HCT116 (cell line): ENCODE measurements around the gene PGAM4. TPM values are rescaled to one million over a fixed set of nuclear protein-coding genes. Genes with fewer than 3 reads are reported as not detected.

Experiments used
- ATAC-seq: fragments of 200-7000 bp; cut with Tn5 transposase; 2 replicates; pipeline ENCODE4 v1.9.1; 2020; ENCODE audit warnings: mild to moderate bottlenecking, moderate library complexity
- BruUV-seq: library from RNA; stranded (reverse); fragments of 400-500 nt; replicated peaks from 2 replicates; lab custom pipeline; 2021; lab: Mats Ljungman, UMichigan
- CTCF ChIA-PET: fragments of 300-600 bp; sonication (Branson Sonifier 250); formaldehyde crosslinking; loops from one replicate; lab custom pipeline; 2021; ENCODE audit warnings: antibody characterized with exemption; lab: Charles Lee
- POLR2A ChIA-PET: fragments of 300-600, 350-600 bp; sonication (Branson Sonifier 250); formaldehyde crosslinking; loops from one replicate; lab custom pipeline; 2021; ENCODE audit warnings: antibody characterized with exemption; lab: Charles Lee
- RAD21 ChIA-PET, 2 experiments: fragments of 300-600 bp; sonication (Branson Sonifier 250); formaldehyde crosslinking; loops; one replicate each; lab custom pipeline; 2023; ENCODE audit warnings: low total read pairs in 2 of 2; ENCODE audit not compliant: uncharacterized antibody in 2 of 2, unreplicated experiment in 2 of 2, low non-redundant PET in 1 of 2; lab: Charles Lee
- DNase-seq: peaks from one replicate; pipeline ENCODE4 v3.0.0-alpha.2; 2010; ENCODE audit warnings: low read depth, low spot score
- H2AFZ ChIP-seq: fragments of 200-600 bp; shearing (Covaris generic), sonication (generic); 2 replicates; pipeline ENCODE4 v1.6.1; 2017; ENCODE audit warnings: low read depth, mixed run types, mixed read lengths, antibody characterized with exemption, low read length; ENCODE audit not compliant: poor library complexity, severe bottlenecking
- H3K27ac ChIP-seq: 2 replicates; pipeline ENCODE4 v1.5.1; 2012; ENCODE audit warnings: low read depth, low read length
- H3K27me3 ChIP-seq: fragments of 200-600 bp; sonication (generic); 2 replicates; pipeline ENCODE4 v1.6.1; 2016; ENCODE audit warnings: mixed run types, low read length, mixed read lengths; ENCODE audit not compliant: insufficient read depth
- H3K36me3 ChIP-seq, 2 experiments: fragments of 200-500 bp in 1 of 2; fragments of 200-600 bp in 1 of 2; sonication (Bioruptor generic) in 1 of 2; sonication (generic) in 1 of 2; 2 replicates each; pipeline versions ENCODE4 v1.5.1 to v1.6.1; 2014 to 2016; ENCODE audit warnings: low read length in 2 of 2, inconsistent platforms in 1 of 2, mixed read lengths in 1 of 2, mixed run types in 1 of 2; ENCODE audit not compliant: insufficient read depth in 2 of 2, control insufficient read depth in 1 of 2
- H3K4me1 ChIP-seq, 2 experiments: fragments of 200-600 bp in 1 of 2; sonication (generic) in 1 of 2; 2 replicates each; pipeline versions ENCODE4 v1.5.1 to v1.6.1; 2012 to 2017; ENCODE audit warnings: low read length in 2 of 2, inconsistent platforms in 1 of 2, mild to moderate bottlenecking in 1 of 2, mixed read lengths in 1 of 2, mixed run types in 1 of 2, moderate library complexity in 1 of 2; ENCODE audit not compliant: insufficient read depth in 2 of 2, control insufficient read depth in 1 of 2
- H3K4me2 ChIP-seq: fragments of 200-600 bp; sonication (generic); 2 replicates; pipeline ENCODE4 v1.6.1; 2017; ENCODE audit warnings: mixed run types, low read length, mixed read lengths
- H3K4me3 ChIP-seq, 2 experiments: fragments of 200-600 bp in 1 of 2; sonication (generic) in 1 of 2; replicated peaks in 1 of 2; 2 replicates each; pipeline ENCODE4 v1.5.1; 2011 to 2016; ENCODE audit warnings: low read length in 2 of 2, control low read depth in 1 of 2, low read depth in 1 of 2, mild to moderate bottlenecking in 1 of 2, mixed read lengths in 1 of 2, mixed run types in 1 of 2
- H3K79me2 ChIP-seq: fragments of 200-600 bp; sonication (generic); 2 replicates; pipeline ENCODE4 v1.6.1; 2017; ENCODE audit warnings: mild to moderate bottlenecking, mixed run types, low read length, moderate library complexity, mixed read lengths; ENCODE audit not compliant: insufficient read depth
- H3K9ac ChIP-seq: fragments of 200-600 bp; sonication (generic); 2 replicates; pipeline ENCODE4 v1.6.1; 2016; ENCODE audit warnings: low read length, mixed read lengths
- H3K9me2 ChIP-seq: fragments of 200-600 bp; sonication (generic), shearing (Covaris generic); 2 replicates; pipeline ENCODE4 v1.6.1; 2017; ENCODE audit warnings: mixed run types, mild to moderate bottlenecking, moderate library complexity; ENCODE audit not compliant: insufficient read depth
- H3K9me3 ChIP-seq, 2 experiments: fragments of 200-500 bp in 1 of 2; fragments of 200-600 bp in 1 of 2; sonication (Bioruptor generic) in 1 of 2; sonication (generic) in 1 of 2; 2 replicates each; pipeline ENCODE4 v1.6.1; 2014 to 2017; ENCODE audit warnings: low read length in 2 of 2, mixed read lengths in 2 of 2, inconsistent platforms in 1 of 2, low read depth in 1 of 2, mild to moderate bottlenecking in 1 of 2, mixed run types in 1 of 2, moderate library complexity in 1 of 2; ENCODE audit not compliant: control insufficient read depth in 1 of 2, insufficient read depth in 1 of 2
- H4K20me1 ChIP-seq: fragments of 200-600 bp; sonication (generic), shearing (Covaris generic); 2 replicates; pipeline ENCODE4 v1.6.1; 2017; ENCODE audit warnings: mixed run types, mild to moderate bottlenecking, moderate library complexity; ENCODE audit not compliant: insufficient read depth
- EZH2 ChIP-seq: fragments of 200-600 bp; sonication (generic); IDR thresholded peaks from 2 replicates; pipeline ENCODE4 v1.6.1; 2017; ENCODE audit warnings: antibody characterized with exemption, mixed run types
- POLR2AphosphoS5 ChIP-seq: IDR thresholded peaks from 2 replicates; pipeline ENCODE4 v1.6.1; 2011; ENCODE audit warnings: mild to moderate bottlenecking, low read depth, low read length, moderate library complexity
- SRF ChIP-seq: IDR thresholded peaks from 2 replicates; pipeline ENCODE4 v1.6.1; 2012; ENCODE audit warnings: low read depth
- ZFX ChIP-seq: fragments of 450-650 bp; IDR thresholded peaks from 2 replicates; pipeline ENCODE4 v1.6.1; 2017
- ZNF274 ChIP-seq: fragments of 200-500 bp; sonication (Bioruptor generic); IDR thresholded peaks from 2 replicates; pipeline ENCODE4 v1.6.1; 2014; ENCODE audit warnings: mild to moderate bottlenecking, low read depth, low read length, inconsistent platforms
- intact Hi-C: fragments of 100-400 bp; cut with micrococcal nuclease; formaldehyde crosslinking; loops from 2 replicates; pipeline ENCODE4 v1.10.0; 2022
- total RNA-seq: library from RNA; stranded (reverse); gene quantifications from one replicate; pipeline ENCODE4 v1.2.1, GENCODE V29; 2021; ENCODE audit not compliant: unreplicated experiment
- TF ChIP-seq, protein P1 (sequence below): IDR thresholded peaks from 2 replicates; pipeline ENCODE4 v1.6.1; 2012
- TF ChIP-seq, protein P2 (sequence below): IDR thresholded peaks from 2 replicates; pipeline ENCODE4 v1.6.1; 2012; ENCODE audit warnings: low read depth

The PGAM4 gene
- total RNA-seq, 1 experiment from 2014 or later: not detected

DNA sequence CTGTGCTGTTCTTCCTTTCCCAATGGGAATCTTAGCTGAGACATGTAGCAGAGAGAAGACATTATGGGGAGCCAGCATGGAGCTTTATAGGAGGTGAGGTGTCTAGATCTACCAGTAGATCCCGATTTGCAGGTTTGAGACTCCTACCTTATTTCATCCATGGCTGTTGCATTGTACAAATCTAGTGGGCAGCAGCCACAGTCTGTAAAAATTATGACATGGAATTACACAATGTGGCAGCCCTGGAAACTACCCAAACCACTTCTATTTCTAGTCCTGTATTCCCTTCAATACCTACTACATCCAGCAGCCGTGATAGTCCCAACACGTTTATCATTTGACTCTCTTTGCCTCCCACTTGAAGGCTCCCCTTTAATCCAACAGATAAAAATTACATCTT, 50.9 kb downstream of the PGAM4 start:
- no peaks in the 10 kb centered on the region for H3K4me1 ChIP-seq
- no peaks in the 10 kb centered on the region for H3K79me2 ChIP-seq
- H3K9ac ChIP-seq: no peak overlapping the region
- no peaks in the 10 kb centered on the region for H3K36me3 ChIP-seq
- no peak overlapping the region for H2AFZ ChIP-seq
- H3K9me2 ChIP-seq: no peaks in the 10 kb centered on the region
- no peaks in the 10 kb centered on the region for H3K27me3 ChIP-seq
- H3K27ac ChIP-seq: no peak overlapping the region
- H3K9me3 ChIP-seq: no peaks in the 10 kb centered on the region
- TF ChIP-seq EZH2 (no peak), ZFX (no peak), SRF (no peak), ZNF274 (no peak), POLR2AphosphoS5 (no peak)
- TF ChIP-seq, protein P1, sequence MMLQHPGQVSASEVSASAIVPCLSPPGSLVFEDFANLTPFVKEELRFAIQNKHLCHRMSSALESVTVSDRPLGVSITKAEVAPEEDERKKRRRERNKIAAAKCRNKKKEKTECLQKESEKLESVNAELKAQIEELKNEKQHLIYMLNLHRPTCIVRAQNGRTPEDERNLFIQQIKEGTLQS: no peak
- TF ChIP-seq, protein P2, sequence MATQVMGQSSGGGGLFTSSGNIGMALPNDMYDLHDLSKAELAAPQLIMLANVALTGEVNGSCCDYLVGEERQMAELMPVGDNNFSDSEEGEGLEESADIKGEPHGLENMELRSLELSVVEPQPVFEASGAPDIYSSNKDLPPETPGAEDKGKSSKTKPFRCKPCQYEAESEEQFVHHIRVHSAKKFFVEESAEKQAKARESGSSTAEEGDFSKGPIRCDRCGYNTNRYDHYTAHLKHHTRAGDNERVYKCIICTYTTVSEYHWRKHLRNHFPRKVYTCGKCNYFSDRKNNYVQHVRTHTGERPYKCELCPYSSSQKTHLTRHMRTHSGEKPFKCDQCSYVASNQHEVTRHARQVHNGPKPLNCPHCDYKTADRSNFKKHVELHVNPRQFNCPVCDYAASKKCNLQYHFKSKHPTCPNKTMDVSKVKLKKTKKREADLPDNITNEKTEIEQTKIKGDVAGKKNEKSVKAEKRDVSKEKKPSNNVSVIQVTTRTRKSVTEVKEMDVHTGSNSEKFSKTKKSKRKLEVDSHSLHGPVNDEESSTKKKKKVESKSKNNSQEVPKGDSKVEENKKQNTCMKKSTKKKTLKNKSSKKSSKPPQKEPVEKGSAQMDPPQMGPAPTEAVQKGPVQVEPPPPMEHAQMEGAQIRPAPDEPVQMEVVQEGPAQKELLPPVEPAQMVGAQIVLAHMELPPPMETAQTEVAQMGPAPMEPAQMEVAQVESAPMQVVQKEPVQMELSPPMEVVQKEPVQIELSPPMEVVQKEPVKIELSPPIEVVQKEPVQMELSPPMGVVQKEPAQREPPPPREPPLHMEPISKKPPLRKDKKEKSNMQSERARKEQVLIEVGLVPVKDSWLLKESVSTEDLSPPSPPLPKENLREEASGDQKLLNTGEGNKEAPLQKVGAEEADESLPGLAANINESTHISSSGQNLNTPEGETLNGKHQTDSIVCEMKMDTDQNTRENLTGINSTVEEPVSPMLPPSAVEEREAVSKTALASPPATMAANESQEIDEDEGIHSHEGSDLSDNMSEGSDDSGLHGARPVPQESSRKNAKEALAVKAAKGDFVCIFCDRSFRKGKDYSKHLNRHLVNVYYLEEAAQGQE: no peak
- TF ChIP-seq, all 23 proteins: peak for 0
- intact Hi-C loops: no loop called here
- no peak for DNase-seq
- Histone ChIP-seq H3K4me3 (no peak overlapping the region), H3K4me2 (no peak overlapping the region), H4K20me1 (no peaks in the 10 kb centered on the region)
- ATAC-seq: no peak
- ChIA-PET CTCF (no interaction called here), RAD21 (no interaction called here), POLR2A (no interaction called here)
- no TSS peak for BruUV-seq

Other genes with a start within 250 kb of the PGAM4 start
- gene ATRX, start 183.4 kb downstream of the PGAM4 start, total RNA-seq: 61.3 TPM
- 39.5 TPM for gene MAGT1, start 74.2 kb downstream of the PGAM4 start, total RNA-seq
- 268 TPM for gene COX7B, start 70.2 kb downstream of the PGAM4 start, total RNA-seq
- 6.3 TPM for gene ATP7A, start 58.9 kb downstream of the PGAM4 start, total RNA-seq
- 492 TPM for gene PGK1, start 134.6 kb upstream of the PGAM4 start, total RNA-seq
- gene TAF9B, start 170.0 kb upstream of the PGAM4 start, total RNA-seq: 16.2 TPM